ENCODE results near the gene FBXW7.

The FBXW7 gene

DNA sequence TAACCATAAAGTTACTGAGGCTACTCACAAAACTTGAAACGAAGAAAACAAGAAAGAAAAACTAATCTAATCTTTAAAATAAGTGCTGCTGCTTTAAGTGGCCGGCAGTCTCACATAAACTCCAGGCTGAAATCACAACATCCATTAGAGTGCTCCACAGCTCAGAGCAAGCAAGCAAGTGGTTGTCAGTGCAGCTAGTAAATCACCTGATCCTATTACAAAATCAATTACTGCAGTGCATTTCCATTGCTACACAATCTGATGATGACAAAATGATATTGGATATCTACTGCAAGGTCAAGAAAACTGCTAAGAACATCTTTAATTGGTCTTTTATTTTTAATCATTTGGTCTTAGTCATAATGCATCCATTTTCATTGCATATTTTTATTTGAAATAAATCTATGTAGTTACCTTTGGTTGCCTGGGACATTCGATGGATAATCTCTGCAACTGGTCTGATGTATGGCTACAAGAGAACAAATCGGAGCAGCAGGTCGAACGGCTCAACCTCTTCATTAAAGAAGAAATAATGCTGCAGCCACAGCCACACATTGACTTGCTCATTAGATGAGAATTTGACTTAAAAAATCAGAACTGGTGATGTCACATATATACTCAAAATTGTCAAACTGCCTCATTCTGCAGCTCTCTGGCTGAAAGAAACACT lies 87.7 kb downstream of the FBXW7 start:
- no peak for ATAC-seq
- TF ChIP-seq ZNF70 (CRISPR knock-in tag; IDR thresholded peaks at IDR 0.05), result no peak
- TF ChIP-seq, protein P1, sequence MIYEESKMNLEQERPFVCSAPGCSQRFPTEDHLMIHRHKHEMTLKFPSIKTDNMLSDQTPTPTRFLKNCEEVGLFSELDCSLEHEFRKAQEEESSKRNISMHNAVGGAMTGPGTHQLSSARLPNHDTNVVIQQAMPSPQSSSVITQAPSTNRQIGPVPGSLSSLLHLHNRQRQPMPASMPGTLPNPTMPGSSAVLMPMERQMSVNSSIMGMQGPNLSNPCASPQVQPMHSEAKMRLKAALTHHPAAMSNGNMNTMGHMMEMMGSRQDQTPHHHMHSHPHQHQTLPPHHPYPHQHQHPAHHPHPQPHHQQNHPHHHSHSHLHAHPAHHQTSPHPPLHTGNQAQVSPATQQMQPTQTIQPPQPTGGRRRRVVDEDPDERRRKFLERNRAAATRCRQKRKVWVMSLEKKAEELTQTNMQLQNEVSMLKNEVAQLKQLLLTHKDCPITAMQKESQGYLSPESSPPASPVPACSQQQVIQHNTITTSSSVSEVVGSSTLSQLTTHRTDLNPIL (CRISPR knock-in tag; IDR thresholded peaks at IDR 0.05; ENCODE audit: low read depth), result no peak
- no peak for TF ChIP-seq ZNF565 (CRISPR knock-in tag; conservative IDR thresholded peaks at IDR 0.05; ENCODE audit: low read depth)
- no peak for TF ChIP-seq BACH2 (CRISPR knock-in tag; IDR thresholded peaks at IDR 0.05; ENCODE audit: borderline replicate concordance)
- no peak for TF ChIP-seq ISL1 (CRISPR knock-in tag; IDR thresholded peaks at IDR 0.05)
- TF ChIP-seq CSDC2 (CRISPR knock-in tag; IDR thresholded peaks at IDR 0.05), result no peak
- TF ChIP-seq ZNF8 (CRISPR knock-in tag; IDR thresholded peaks at IDR 0.05), result no peak
- TF ChIP-seq OSR1 (CRISPR knock-in tag; IDR thresholded peaks at IDR 0.05), result no peak
- TF ChIP-seq TOX (CRISPR knock-in tag; IDR thresholded peaks at IDR 0.05; ENCODE audit: borderline replicate concordance), result no peak
- TF ChIP-seq GLIS3 (CRISPR knock-in tag; IDR thresholded peaks at IDR 0.05), result no peak
- TF ChIP-seq, protein P2, sequence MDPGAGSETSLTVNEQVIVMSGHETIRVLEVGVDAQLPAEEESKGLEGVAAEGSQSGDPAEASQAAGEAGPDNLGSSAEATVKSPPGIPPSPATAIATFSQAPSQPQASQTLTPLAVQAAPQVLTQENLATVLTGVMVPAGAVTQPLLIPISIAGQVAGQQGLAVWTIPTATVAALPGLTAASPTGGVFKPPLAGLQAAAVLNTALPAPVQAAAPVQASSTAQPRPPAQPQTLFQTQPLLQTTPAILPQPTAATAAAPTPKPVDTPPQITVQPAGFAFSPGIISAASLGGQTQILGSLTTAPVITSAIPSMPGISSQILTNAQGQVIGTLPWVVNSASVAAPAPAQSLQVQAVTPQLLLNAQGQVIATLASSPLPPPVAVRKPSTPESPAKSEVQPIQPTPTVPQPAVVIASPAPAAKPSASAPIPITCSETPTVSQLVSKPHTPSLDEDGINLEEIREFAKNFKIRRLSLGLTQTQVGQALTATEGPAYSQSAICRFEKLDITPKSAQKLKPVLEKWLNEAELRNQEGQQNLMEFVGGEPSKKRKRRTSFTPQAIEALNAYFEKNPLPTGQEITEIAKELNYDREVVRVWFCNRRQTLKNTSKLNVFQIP (CRISPR knock-in tag; IDR thresholded peaks at IDR 0.05; ENCODE audit: borderline replicate concordance, low read depth), result no peak
- no peak for TF ChIP-seq ZFP3 (CRISPR knock-in tag; IDR thresholded peaks at IDR 0.05)

DNA sequence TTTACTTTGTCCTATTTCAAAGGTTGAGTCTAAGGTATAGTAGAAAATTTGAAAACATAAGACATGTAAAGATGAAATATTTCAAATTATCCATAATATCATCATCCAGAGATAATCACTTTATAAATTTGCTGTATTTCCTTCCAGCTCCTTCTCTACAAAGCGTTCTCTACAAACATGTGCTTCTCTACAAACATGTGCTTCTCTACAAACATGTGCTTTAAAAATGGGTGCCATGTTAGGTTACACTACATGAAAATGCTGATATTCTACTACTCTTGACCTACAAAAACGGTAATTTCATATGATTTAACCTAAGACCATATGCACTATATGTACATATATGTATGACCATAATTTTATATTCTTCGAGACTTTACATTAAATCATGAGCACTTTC lies 92.0 kb downstream of the FBXW7 start:
- TF ChIP-seq ESRRG (CRISPR knock-in tag; IDR thresholded peaks at IDR 0.05) (no peak), BACH2 (CRISPR knock-in tag; IDR thresholded peaks at IDR 0.05; ENCODE audit: borderline replicate concordance) (no peak), ZFP30 (CRISPR knock-in tag; IDR thresholded peaks at IDR 0.05) (no peak), ARNTL (CRISPR knock-in tag; IDR thresholded peaks at IDR 0.05; ENCODE audit: borderline replicate concordance, low read depth) (no peak), TCF4 (CRISPR knock-in tag; IDR thresholded peaks at IDR 0.05; ENCODE audit: borderline replicate concordance) (no peak), SNAI2 (CRISPR knock-in tag; IDR thresholded peaks at IDR 0.05) (no peak), CSDC2 (CRISPR knock-in tag; IDR thresholded peaks at IDR 0.05) (no peak), TOX (CRISPR knock-in tag; IDR thresholded peaks at IDR 0.05; ENCODE audit: borderline replicate concordance) (no peak), OSR1 (CRISPR knock-in tag; IDR thresholded peaks at IDR 0.05) (no peak), CSRNP3 (CRISPR knock-in tag; IDR thresholded peaks at IDR 0.05) (no peak)
- TF ChIP-seq, protein P1 (CRISPR knock-in tag; IDR thresholded peaks at IDR 0.05; ENCODE audit: low read depth), result no peak

GRCh38 chr4:152437561-152437960 lies 98.3 kb downstream of the FBXW7 start:
- ATAC-seq, result no peak
- no peak for TF ChIP-seq ARNTL (CRISPR knock-in tag; IDR thresholded peaks at IDR 0.05; ENCODE audit: borderline replicate concordance, low read depth)
- no peak for TF ChIP-seq ZNF70 (CRISPR knock-in tag; IDR thresholded peaks at IDR 0.05)
- no peak for TF ChIP-seq ZFP3 (CRISPR knock-in tag; IDR thresholded peaks at IDR 0.05)
- TF ChIP-seq CSRNP3 (CRISPR knock-in tag; IDR thresholded peaks at IDR 0.05), result no peak
- no peak for TF ChIP-seq SNAI2 (CRISPR knock-in tag; IDR thresholded peaks at IDR 0.05)
- TF ChIP-seq, protein P3, sequence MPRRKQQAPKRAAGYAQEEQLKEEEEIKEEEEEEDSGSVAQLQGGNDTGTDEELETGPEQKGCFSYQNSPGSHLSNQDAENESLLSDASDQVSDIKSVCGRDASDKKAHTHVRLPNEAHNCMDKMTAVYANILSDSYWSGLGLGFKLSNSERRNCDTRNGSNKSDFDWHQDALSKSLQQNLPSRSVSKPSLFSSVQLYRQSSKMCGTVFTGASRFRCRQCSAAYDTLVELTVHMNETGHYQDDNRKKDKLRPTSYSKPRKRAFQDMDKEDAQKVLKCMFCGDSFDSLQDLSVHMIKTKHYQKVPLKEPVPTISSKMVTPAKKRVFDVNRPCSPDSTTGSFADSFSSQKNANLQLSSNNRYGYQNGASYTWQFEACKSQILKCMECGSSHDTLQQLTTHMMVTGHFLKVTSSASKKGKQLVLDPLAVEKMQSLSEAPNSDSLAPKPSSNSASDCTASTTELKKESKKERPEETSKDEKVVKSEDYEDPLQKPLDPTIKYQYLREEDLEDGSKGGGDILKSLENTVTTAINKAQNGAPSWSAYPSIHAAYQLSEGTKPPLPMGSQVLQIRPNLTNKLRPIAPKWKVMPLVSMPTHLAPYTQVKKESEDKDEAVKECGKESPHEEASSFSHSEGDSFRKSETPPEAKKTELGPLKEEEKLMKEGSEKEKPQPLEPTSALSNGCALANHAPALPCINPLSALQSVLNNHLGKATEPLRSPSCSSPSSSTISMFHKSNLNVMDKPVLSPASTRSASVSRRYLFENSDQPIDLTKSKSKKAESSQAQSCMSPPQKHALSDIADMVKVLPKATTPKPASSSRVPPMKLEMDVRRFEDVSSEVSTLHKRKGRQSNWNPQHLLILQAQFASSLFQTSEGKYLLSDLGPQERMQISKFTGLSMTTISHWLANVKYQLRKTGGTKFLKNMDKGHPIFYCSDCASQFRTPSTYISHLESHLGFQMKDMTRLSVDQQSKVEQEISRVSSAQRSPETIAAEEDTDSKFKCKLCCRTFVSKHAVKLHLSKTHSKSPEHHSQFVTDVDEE (CRISPR knock-in tag; IDR thresholded peaks at IDR 0.05), result no peak
- no peak for TF ChIP-seq ZNF565 (CRISPR knock-in tag; conservative IDR thresholded peaks at IDR 0.05; ENCODE audit: low read depth)
- no peak for TF ChIP-seq RARB (CRISPR knock-in tag; IDR thresholded peaks at IDR 0.05)
- TF ChIP-seq, protein P2 (CRISPR knock-in tag; IDR thresholded peaks at IDR 0.05; ENCODE audit: borderline replicate concordance, low read depth), result no peak
- TF ChIP-seq ZC3H10 (CRISPR knock-in tag; IDR thresholded peaks at IDR 0.05), result no peak
- TF ChIP-seq ISL1 (CRISPR knock-in tag; IDR thresholded peaks at IDR 0.05), result no peak
- no peak for TF ChIP-seq TOX (CRISPR knock-in tag; IDR thresholded peaks at IDR 0.05; ENCODE audit: borderline replicate concordance)
- TF ChIP-seq TCF4 (CRISPR knock-in tag; IDR thresholded peaks at IDR 0.05; ENCODE audit: borderline replicate concordance), result no peak
- TF ChIP-seq GLIS3 (CRISPR knock-in tag; IDR thresholded peaks at IDR 0.05), result no peak
- no peak for TF ChIP-seq ZFP30 (CRISPR knock-in tag; IDR thresholded peaks at IDR 0.05)
- TF ChIP-seq ESRRG (CRISPR knock-in tag; IDR thresholded peaks at IDR 0.05), result no peak
- no peak for TF ChIP-seq CSDC2 (CRISPR knock-in tag; IDR thresholded peaks at IDR 0.05)
- no peak for TF ChIP-seq PPARA (CRISPR knock-in tag; IDR thresholded peaks at IDR 0.05; ENCODE audit: borderline replicate concordance)
- TF ChIP-seq, protein P1 (CRISPR knock-in tag; IDR thresholded peaks at IDR 0.05; ENCODE audit: low read depth), result no peak

More for the DNA sequence above, 92.0 kb downstream of the FBXW7 start:
- no peak for ATAC-seq
